PC-3 (cell line): ENCODE data around the gene ZNF697. TPM values are rescaled to one million over a fixed set of nuclear protein-coding genes. Genes with fewer than 3 reads are reported as not detected.
"Not testable (repeated sequence)": the region's sequence is repeated elsewhere in the genome, so short reads cannot be mapped to it uniquely, and the experiment has no call there.

ENCODE experiments used
- ATAC-seq: fragments of 200-7000 bp; cut with Tn5 transposase; 2 replicates; pipeline ENCODE4 v1.9.1; 2020; ENCODE audit warnings: mild to moderate bottlenecking, moderate library complexity
- BruUV-seq: library from RNA; stranded (reverse); fragments of 400-500 nt; replicated peaks from 2 replicates; lab custom pipeline; 2021; lab: Mats Ljungman, UMichigan
- CTCF ChIA-PET: fragments of 300-600 bp; sonication (Branson Sonifier 250); formaldehyde crosslinking; loops from one replicate; lab custom pipeline; 2022; ENCODE audit warnings: antibody characterized with exemption; lab: Charles Lee
- POLR2A ChIA-PET: fragments of 300-600 bp; sonication (Branson Sonifier 250); formaldehyde crosslinking; loops from one replicate; lab custom pipeline; 2022; ENCODE audit warnings: antibody characterized with exemption; ENCODE audit not compliant: unreplicated experiment; lab: Charles Lee
- DNase-seq: peaks from one replicate; pipeline ENCODE4 v3.0.0-alpha.2; 2015
- H2AFZ ChIP-seq: fragments of 300-600 bp; sonication (generic); 2 replicates; pipeline ENCODE4 v1.6.0; 2016; ENCODE audit warnings: antibody characterized with exemption, low read length
- H3F3A ChIP-seq: fragments of 300-600 bp; sonication (generic); one replicate; pipeline ENCODE4 v1.6.0; 2017; ENCODE audit warnings: antibody characterized with exemption, low read length, control low read depth, mild to moderate bottlenecking; ENCODE audit not compliant: unreplicated experiment
- H3K27ac ChIP-seq: fragments of 300-600 bp; sonication (generic); 2 replicates; pipeline ENCODE4 v1.5.1; 2016; ENCODE audit warnings: mild to moderate bottlenecking, low read length
- H3K27me3 ChIP-seq: fragments of 300-600 bp; sonication (generic); 2 replicates; pipeline ENCODE4 v1.6.1; 2016; ENCODE audit warnings: low read length, mixed read lengths
- H3K36me3 ChIP-seq: fragments of 300-600 bp; sonication (generic); 2 replicates; pipeline ENCODE4 v1.6.1; 2016; ENCODE audit warnings: low read depth, mixed run types, low read length, mixed read lengths
- H3K4me1 ChIP-seq: fragments of 300-600 bp; sonication (generic); 2 replicates; pipeline ENCODE4 v1.5.1; 2016; ENCODE audit warnings: low read length; ENCODE audit not compliant: insufficient read depth
- H3K4me2 ChIP-seq: fragments of 300-600 bp; sonication (generic); 2 replicates; pipeline ENCODE4 v1.6.0; 2016; ENCODE audit warnings: low read length
- H3K4me3 ChIP-seq: fragments of 300-600 bp; sonication (generic); 2 replicates; pipeline ENCODE4 v1.5.1; 2016; ENCODE audit warnings: mild to moderate bottlenecking, low read length, mixed read lengths
- H3K79me2 ChIP-seq: fragments of 300-600 bp; sonication (generic); 2 replicates; pipeline ENCODE4 v1.6.1; 2017; ENCODE audit warnings: low read length, mixed read lengths
- H3K9ac ChIP-seq: fragments of 300-600 bp; sonication (generic); 2 replicates; pipeline ENCODE4 v1.6.0; 2016; ENCODE audit warnings: mild to moderate bottlenecking, low read length
- H3K9me2 ChIP-seq: fragments of 300-600 bp; sonication (generic); replicated peaks from 2 replicates; pipeline ENCODE4 v1.6.1; 2016; ENCODE audit warnings: mixed run types, low read length, mixed read lengths
- H3K9me3 ChIP-seq: fragments of 300-600 bp; sonication (generic); 2 replicates; pipeline ENCODE4 v1.6.1; 2016; ENCODE audit warnings: low read length, mixed read lengths
- H4K20me1 ChIP-seq: fragments of 300-600 bp; sonication (generic); 2 replicates; pipeline ENCODE4 v1.6.1; 2016; ENCODE audit warnings: low read length, mixed read lengths
- CTCF ChIP-seq: fragments of 300-600 bp; sonication (generic); conservative IDR thresholded peaks from 2 replicates; pipeline ENCODE4 v1.5.1; 2017; ENCODE audit warnings: antibody characterized with exemption, low read depth, mild to moderate bottlenecking, low read length
- EZH2 ChIP-seq: fragments of 300-600 bp; sonication (generic); IDR thresholded peaks from one replicate; pipeline ENCODE4 v1.6.1; 2017; ENCODE audit warnings: antibody characterized with exemption, mild to moderate bottlenecking, low read length; ENCODE audit not compliant: unreplicated experiment
- EZH2phosphoT487 ChIP-seq: fragments of 300-600 bp; sonication (generic); IDR thresholded peaks from 2 replicates; pipeline ENCODE4 v1.6.1; 2018; ENCODE audit warnings: mild to moderate bottlenecking, antibody characterized with exemption, low read length, borderline replicate concordance
- intact Hi-C: fragments of 100-400 bp; cut with micrococcal nuclease; formaldehyde crosslinking; loops from 2 replicates; pipeline ENCODE4 v1.9.0; 2023
- total RNA-seq: library from RNA; depleted of rRNA; stranded (reverse); fragments of >200 nt; gene quantifications from 2 replicates; pipeline ENCODE4 v1.2.3, GENCODE V29; 2014

The ZNF697 gene
- total RNA-seq, 1 experiment from 2014 or later: 5.3 TPM

- peak; percentile 82 for DNase-seq
- POLR2A ChIA-PET: no interaction called here
These were observed 65.3 kb downstream of the ZNF697 start for GRCh38 chr1:119582801-119583200.

GRCh38 chr1:119581076-119581475, 67.0 kb downstream of the ZNF697 start:
- ATAC-seq, H3F3A ChIP-seq, H3K4me1 ChIP-seq, H3K9ac ChIP-seq, H3K27me3 ChIP-seq, H3K27ac ChIP-seq, POLR2A ChIA-PET, BruUV-seq, H3K4me2 ChIP-seq, H3K4me3 ChIP-seq, DNase-seq, H4K20me1 ChIP-seq, H3K36me3 ChIP-seq, CTCF ChIA-PET, H3K9me2 ChIP-seq, H3K9me3 ChIP-seq, H2AFZ ChIP-seq, H3K79me2 ChIP-seq: not testable (repeated sequence)
- intact Hi-C loops: loop anchor here (10.0 kb wide), 1 partner anchor 106 kb away; no protein-coding TSS in a partner anchor

More at GRCh38 chr1:119582801-119583200, 65.3 kb downstream of the ZNF697 start:
- ATAC-seq: peak; percentile 97
- Histone ChIP-seq H3K9ac (no peak overlapping the region), H3K4me1 (no peaks in the 10 kb centered on the region), H3K9me2 (no peaks in the 10 kb centered on the region), H3K4me2 (no peak overlapping the region), H2AFZ (no peak overlapping the region), H3K9me3 (no peaks in the 10 kb centered on the region), H3K36me3 (no peaks in the 10 kb centered on the region), H3K79me2 (no peaks in the 10 kb centered on the region), H3K27ac (no peak overlapping the region), H4K20me1 (no peaks in the 10 kb centered on the region), H3K4me3 (no peak overlapping the region), H3K27me3 (no peaks in the 10 kb centered on the region), H3F3A (no peaks in the 10 kb centered on the region)
- CTCF ChIA-PET: interaction anchor here (0.6 kb wide), 1 partner anchor 26 kb away, joined by 3 read pairs; no protein-coding TSS in a partner anchor
- no TSS peak for BruUV-seq
- intact Hi-C loops: loop anchor here (10.0 kb wide), 1 partner anchor 108 kb away; no protein-coding TSS in a partner anchor
- TF ChIP-seq EZH2 (no peak), EZH2phosphoT487 (no peak), CTCF (peak; percentile 77)

- no peak for TF ChIP-seq CTCF
- no peak for TF ChIP-seq EZH2phosphoT487
- no peak for TF ChIP-seq EZH2
- no peaks in the 10 kb centered on the region for H3K4me1 ChIP-seq
- BruUV-seq: no TSS peak
- H2AFZ ChIP-seq: no peak overlapping the region
- DNase-seq: no peak
- no peaks in the 10 kb centered on the region for H3K36me3 ChIP-seq
- CTCF ChIA-PET: no interaction called here
- no peak overlapping the region for H3K4me2 ChIP-seq
- no peak overlapping the region for H3K27ac ChIP-seq
- H3K9me3 ChIP-seq: no peaks in the 10 kb centered on the region
- ATAC-seq: no peak
- H3K79me2 ChIP-seq: no peaks in the 10 kb centered on the region
- no peaks in the 10 kb centered on the region for H3K9me2 ChIP-seq
- no peaks in the 10 kb centered on the region for H3K27me3 ChIP-seq
- H3K9ac ChIP-seq: no peak overlapping the region
- intact Hi-C loops: no loop called here
- H4K20me1 ChIP-seq: no peaks in the 10 kb centered on the region
- POLR2A ChIA-PET: no interaction called here
- no peak overlapping the region for H3K4me3 ChIP-seq
- H3F3A ChIP-seq: no peaks in the 10 kb centered on the region
These were observed 74.2 kb downstream of the ZNF697 start for GRCh38 chr1:119573886-119574285.

- H3K4me1 ChIP-seq: peaks cover 17% of the 10 kb centered on the region
- H3K36me3 ChIP-seq, intact Hi-C loops, DNase-seq, H3K9ac ChIP-seq, H3K27me3 ChIP-seq, H3K4me2 ChIP-seq, H3K9me3 ChIP-seq, H3K4me3 ChIP-seq, H4K20me1 ChIP-seq, BruUV-seq, H3F3A ChIP-seq, H3K27ac ChIP-seq, H3K9me2 ChIP-seq, CTCF ChIA-PET, H3K79me2 ChIP-seq, H2AFZ ChIP-seq, POLR2A ChIA-PET: not testable (repeated sequence)
- peak; percentile 37; the same call in 1 of the 2 replicates for ATAC-seq
These were observed 78.0 kb downstream of the ZNF697 start for GRCh38 chr1:119569930-119570622.
